HCT116 (cell line): ENCODE measurements around the gene DYNLRB2.

Experiments
- CTCF ChIP-seq, 3 experiments: fragments of 200-600 bp in 1 of 3; sonication (generic) in 1 of 3; IDR thresholded peaks in 2 of 3; conservative IDR thresholded peaks in 1 of 3; 2 replicates each; pipeline ENCODE4 v1.5.1; 2012 to 2017; ENCODE audit warnings: low read depth in 2 of 3, low read length in 2 of 3, antibody characterized with exemption in 1 of 3, borderline replicate concordance in 1 of 3, control low read depth in 1 of 3, mild to moderate bottlenecking in 1 of 3, mixed read lengths in 1 of 3, mixed run types in 1 of 3, moderate library complexity in 1 of 3; ENCODE audit not compliant: insufficient read depth in 1 of 3
- EZH2phosphoT487 ChIP-seq: fragments of 200-600 bp; IDR thresholded peaks from 2 replicates; pipeline ENCODE4 v1.6.1; 2018; ENCODE audit warnings: antibody characterized with exemption, borderline replicate concordance
- JUND ChIP-seq: IDR thresholded peaks from 2 replicates; pipeline ENCODE4 v1.6.1; 2012
- POLR2A ChIP-seq: IDR thresholded peaks from 2 replicates; pipeline ENCODE4 v1.7.0; 2011; ENCODE audit warnings: borderline replicate concordance; ENCODE audit not compliant: insufficient read depth, insufficient read length; ENCODE audit errors: extremely low read depth
- POLR2AphosphoS5 ChIP-seq: IDR thresholded peaks from 2 replicates; pipeline ENCODE4 v1.6.1; 2011; ENCODE audit warnings: mild to moderate bottlenecking, low read depth, low read length, moderate library complexity
- SIN3A ChIP-seq: IDR thresholded peaks from 2 replicates; pipeline ENCODE4 v1.6.1; 2012; ENCODE audit warnings: low read depth
- YY1 ChIP-seq: IDR thresholded peaks from 2 replicates; pipeline ENCODE4 v1.6.1; 2011; ENCODE audit warnings: low read length, low read depth, moderate library complexity, mild to moderate bottlenecking; ENCODE audit not compliant: insufficient replicate concordance; ENCODE audit errors: extremely low read depth

GRCh38 chr16:80525420-80525819 is 15.4 kb upstream of the DYNLRB2 start:
- no peak for TF ChIP-seq EZH2phosphoT487
- TF ChIP-seq POLR2AphosphoS5: no peak
- TF ChIP-seq POLR2A: no peak
- TF ChIP-seq CTCF (IDR thresholded peaks at IDR 0.05 in 2 of 3, conservative IDR thresholded peaks at IDR 0.05 in 1 of 3; ENCODE audit: borderline replicate concordance in 1 of 3, insufficient read depth in 1 of 3, low read depth in 2 of 3, low read length in 2 of 3): no peak
- no peak for TF ChIP-seq JUND
- TF ChIP-seq SIN3A: no peak
- no peak for TF ChIP-seq YY1
